ENCODE measurements around the gene NARS2.
"Not testable (repeated sequence)": the region's sequence is repeated elsewhere in the genome, so short reads cannot be mapped to it uniquely, and the experiment has no call there.

The NARS2 gene

DNA sequence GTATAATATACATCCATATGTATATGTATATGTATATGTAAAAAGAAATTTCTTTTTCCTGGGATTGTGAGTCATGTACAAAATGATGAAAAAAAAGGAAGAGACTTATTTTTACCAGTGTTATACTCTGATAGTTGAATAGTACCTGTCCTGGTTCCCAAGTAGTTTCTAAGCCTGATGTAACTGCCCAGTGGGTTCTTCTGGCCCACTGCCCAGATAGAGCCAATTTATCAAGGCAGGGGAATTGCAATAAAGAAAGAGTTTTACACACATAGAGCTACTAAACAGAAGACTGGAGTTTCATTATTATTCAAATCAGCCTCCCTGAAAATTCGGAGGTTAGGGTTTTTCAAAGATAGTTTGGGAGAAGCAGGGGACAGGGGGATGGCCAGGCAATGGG lies 29.1 kb upstream of the NARS2 start:
- Histone ChIP-seq H2AFZ (ENCODE audit: low read depth, low read length, severe bottlenecking) (no peak overlapping the region), H3K4me3 (ENCODE audit: insufficient read depth, low read length, poor library complexity, severe bottlenecking) (no peak overlapping the region), H3K4me2 (ENCODE audit: low read depth, low read length, poor library complexity, severe bottlenecking) (no peak overlapping the region), H3F3A (ENCODE audit: insufficient read depth) (no peaks in the 10 kb centered on the region), H3K79me2 (ENCODE audit: insufficient read depth, low read length) (no peaks in the 10 kb centered on the region), H3K27me3 (ENCODE audit: low read length) (no peaks in the 10 kb centered on the region), H4K20me1 (ENCODE audit: low read depth, low read length) (no peaks in the 10 kb centered on the region), H3K36me3 (ENCODE audit: low read length) (no peaks in the 10 kb centered on the region), H3K27ac (ENCODE audit: low read depth, low read length) (no peak overlapping the region), H3K9ac (ENCODE audit: low read length) (no peak overlapping the region), H3K9me2 (replicated peaks; ENCODE audit: insufficient read depth, low read length) (no peaks in the 10 kb centered on the region), H3K9me3 (ENCODE audit: insufficient read depth, low read length) (no peaks in the 10 kb centered on the region)
- no peak for TF ChIP-seq EZH2phosphoT487 (conservative IDR thresholded peaks at IDR 0.05; ENCODE audit: low read length)
- TF ChIP-seq, protein P1, sequence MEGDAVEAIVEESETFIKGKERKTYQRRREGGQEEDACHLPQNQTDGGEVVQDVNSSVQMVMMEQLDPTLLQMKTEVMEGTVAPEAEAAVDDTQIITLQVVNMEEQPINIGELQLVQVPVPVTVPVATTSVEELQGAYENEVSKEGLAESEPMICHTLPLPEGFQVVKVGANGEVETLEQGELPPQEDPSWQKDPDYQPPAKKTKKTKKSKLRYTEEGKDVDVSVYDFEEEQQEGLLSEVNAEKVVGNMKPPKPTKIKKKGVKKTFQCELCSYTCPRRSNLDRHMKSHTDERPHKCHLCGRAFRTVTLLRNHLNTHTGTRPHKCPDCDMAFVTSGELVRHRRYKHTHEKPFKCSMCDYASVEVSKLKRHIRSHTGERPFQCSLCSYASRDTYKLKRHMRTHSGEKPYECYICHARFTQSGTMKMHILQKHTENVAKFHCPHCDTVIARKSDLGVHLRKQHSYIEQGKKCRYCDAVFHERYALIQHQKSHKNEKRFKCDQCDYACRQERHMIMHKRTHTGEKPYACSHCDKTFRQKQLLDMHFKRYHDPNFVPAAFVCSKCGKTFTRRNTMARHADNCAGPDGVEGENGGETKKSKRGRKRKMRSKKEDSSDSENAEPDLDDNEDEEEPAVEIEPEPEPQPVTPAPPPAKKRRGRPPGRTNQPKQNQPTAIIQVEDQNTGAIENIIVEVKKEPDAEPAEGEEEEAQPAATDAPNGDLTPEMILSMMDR (IDR thresholded peaks at IDR 0.05; ENCODE audit: insufficient read depth, low read length, poor library complexity, severe bottlenecking): no peak

DNA sequence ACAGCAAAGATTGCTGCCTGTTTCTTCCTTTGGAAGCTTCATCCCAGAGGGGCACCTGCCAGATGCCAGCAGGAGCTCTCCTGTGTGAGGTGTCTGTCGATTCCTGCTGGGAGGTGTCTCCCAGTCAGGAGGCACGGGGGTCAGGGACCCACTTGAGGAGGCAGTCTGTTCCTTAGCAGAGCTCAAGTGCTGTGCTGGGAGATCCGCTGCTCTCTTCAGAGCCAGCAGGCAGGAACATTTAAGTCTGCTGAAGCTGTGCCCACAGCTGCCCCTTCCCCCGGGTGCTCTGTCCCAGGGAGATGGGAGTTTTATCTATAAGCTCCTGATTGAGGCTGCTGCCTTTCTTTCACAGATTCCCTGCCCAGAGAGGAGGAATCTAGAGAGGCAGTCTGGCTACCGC lies 28.1 kb upstream of the NARS2 start:
- not testable (repeated sequence) for H3K4me2 ChIP-seq (ENCODE audit: low read depth, low read length, poor library complexity, severe bottlenecking); H3K9me2 ChIP-seq (replicated peaks; ENCODE audit: insufficient read depth, low read length); H3K9ac ChIP-seq (ENCODE audit: low read length); H3K36me3 ChIP-seq (ENCODE audit: low read length); H2AFZ ChIP-seq (ENCODE audit: low read depth, low read length, severe bottlenecking); H3F3A ChIP-seq (ENCODE audit: insufficient read depth); H3K27ac ChIP-seq (ENCODE audit: low read depth, low read length); H3K27me3 ChIP-seq (ENCODE audit: low read length); H3K4me3 ChIP-seq (ENCODE audit: insufficient read depth, low read length, poor library complexity, severe bottlenecking); H3K9me3 ChIP-seq (ENCODE audit: insufficient read depth, low read length); H3K79me2 ChIP-seq (ENCODE audit: insufficient read depth, low read length); H4K20me1 ChIP-seq (ENCODE audit: low read depth, low read length)

DNA sequence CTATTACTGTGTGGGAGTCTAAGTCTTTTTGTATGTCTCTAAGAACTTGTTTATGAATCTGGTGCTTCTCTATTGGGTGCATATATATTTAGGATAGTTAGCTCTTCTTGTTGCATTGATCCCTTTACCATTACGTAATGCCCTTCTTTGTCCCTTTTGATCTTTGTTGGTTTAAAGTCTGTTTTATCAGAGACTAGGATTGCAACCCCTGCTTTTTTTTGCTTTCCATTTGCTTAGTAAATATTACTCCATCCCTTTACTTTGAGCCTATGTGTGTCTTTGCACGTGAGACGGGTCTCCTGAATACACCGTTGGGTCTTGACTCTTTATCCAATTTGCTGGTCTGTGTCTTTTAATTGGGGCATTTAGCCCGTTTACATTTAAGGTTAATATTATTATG lies 26.4 kb upstream of the NARS2 start:
- H3K9me3 ChIP-seq (ENCODE audit: insufficient read depth, low read length); H3K27ac ChIP-seq (ENCODE audit: low read depth, low read length); H3K9ac ChIP-seq (ENCODE audit: low read length); H3K9me2 ChIP-seq (replicated peaks; ENCODE audit: insufficient read depth, low read length); H3K4me3 ChIP-seq (ENCODE audit: insufficient read depth, low read length, poor library complexity, severe bottlenecking); H2AFZ ChIP-seq (ENCODE audit: low read depth, low read length, severe bottlenecking); H4K20me1 ChIP-seq (ENCODE audit: low read depth, low read length); H3K4me2 ChIP-seq (ENCODE audit: low read depth, low read length, poor library complexity, severe bottlenecking); H3K36me3 ChIP-seq (ENCODE audit: low read length); H3K27me3 ChIP-seq (ENCODE audit: low read length); H3F3A ChIP-seq (ENCODE audit: insufficient read depth); H3K79me2 ChIP-seq (ENCODE audit: insufficient read depth, low read length): not testable (repeated sequence)

DNA sequence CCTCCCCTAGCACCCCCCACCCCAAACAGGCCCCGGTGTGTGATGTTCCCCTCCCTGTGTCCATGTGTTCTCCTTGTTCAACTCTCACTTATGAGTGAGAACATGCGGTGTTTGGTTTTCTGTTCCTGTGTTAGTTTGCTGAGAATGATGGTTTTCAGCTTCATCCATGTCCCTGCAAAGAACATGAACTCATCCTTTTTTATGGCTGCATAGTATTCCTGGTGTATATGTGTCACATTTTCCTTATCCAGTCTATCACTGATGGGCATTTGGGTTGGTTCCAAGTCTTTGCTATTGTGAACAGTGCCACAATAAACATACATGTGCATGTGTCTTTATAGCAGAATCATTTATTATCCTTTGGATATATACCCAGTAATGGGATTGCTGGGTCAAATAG lies 22.9 kb upstream of the NARS2 start:
- H4K20me1 ChIP-seq (ENCODE audit: low read depth, low read length); H3F3A ChIP-seq (ENCODE audit: insufficient read depth); H2AFZ ChIP-seq (ENCODE audit: low read depth, low read length, severe bottlenecking); H3K27me3 ChIP-seq (ENCODE audit: low read length); H3K4me3 ChIP-seq (ENCODE audit: insufficient read depth, low read length, poor library complexity, severe bottlenecking); H3K4me2 ChIP-seq (ENCODE audit: low read depth, low read length, poor library complexity, severe bottlenecking); H3K27ac ChIP-seq (ENCODE audit: low read depth, low read length); H3K9me3 ChIP-seq (ENCODE audit: insufficient read depth, low read length); H3K36me3 ChIP-seq (ENCODE audit: low read length); H3K9ac ChIP-seq (ENCODE audit: low read length); H3K9me2 ChIP-seq (replicated peaks; ENCODE audit: insufficient read depth, low read length); H3K79me2 ChIP-seq (ENCODE audit: insufficient read depth, low read length): not testable (repeated sequence)

DNA sequence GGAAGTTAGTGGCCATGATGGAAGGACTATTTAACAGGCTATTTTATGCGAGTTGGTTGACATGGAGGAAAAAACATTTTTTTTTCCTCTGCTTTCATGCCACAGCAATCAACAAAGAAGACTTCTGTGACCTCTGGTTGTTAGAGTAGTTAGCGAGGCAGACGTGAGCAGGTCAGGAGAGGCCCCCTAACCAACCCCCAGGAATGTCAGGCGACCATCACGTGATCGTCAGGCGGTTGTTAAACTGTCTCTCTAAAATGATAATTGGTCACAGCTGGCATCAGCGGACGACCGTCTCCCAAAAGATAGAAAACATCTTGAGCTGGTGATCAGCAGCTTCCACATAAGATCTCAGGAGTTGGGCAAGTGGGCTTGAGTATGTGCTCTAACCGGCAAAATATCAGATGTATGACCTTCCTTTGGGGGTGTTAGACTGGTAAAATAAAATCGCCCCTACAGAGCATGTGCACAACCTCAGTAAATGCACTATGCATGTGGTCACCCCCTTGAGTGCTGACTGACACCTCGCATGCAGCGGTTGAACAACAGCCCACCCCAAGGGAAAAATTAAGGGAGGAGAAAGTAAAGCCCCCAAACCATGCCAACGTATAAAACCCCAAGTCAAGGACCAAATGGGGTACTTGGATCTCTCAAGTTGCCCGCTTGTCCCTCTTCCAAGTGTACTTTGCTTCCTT lies 20.9 kb upstream of the NARS2 start:
- Histone ChIP-seq H3K9me2 (replicated peaks; ENCODE audit: insufficient read depth, low read length) (no peaks in the 10 kb centered on the region), H3F3A (ENCODE audit: insufficient read depth) (no peaks in the 10 kb centered on the region), H3K79me2 (ENCODE audit: insufficient read depth, low read length) (no peaks in the 10 kb centered on the region), H2AFZ (ENCODE audit: low read depth, low read length, severe bottlenecking) (no peak overlapping the region), H3K36me3 (ENCODE audit: low read length) (no peaks in the 10 kb centered on the region), H3K27me3 (ENCODE audit: low read length) (no peaks in the 10 kb centered on the region), H3K9ac (ENCODE audit: low read length) (no peak overlapping the region), H4K20me1 (ENCODE audit: low read depth, low read length) (no peaks in the 10 kb centered on the region), H3K27ac (ENCODE audit: low read depth, low read length) (no peak overlapping the region), H3K4me3 (ENCODE audit: insufficient read depth, low read length, poor library complexity, severe bottlenecking) (no peak overlapping the region), H3K4me2 (ENCODE audit: low read depth, low read length, poor library complexity, severe bottlenecking) (no peak overlapping the region), H3K9me3 (ENCODE audit: insufficient read depth, low read length) (no peaks in the 10 kb centered on the region)
- TF ChIP-seq, protein P1 (IDR thresholded peaks at IDR 0.05; ENCODE audit: insufficient read depth, low read length, poor library complexity, severe bottlenecking): no peak
- TF ChIP-seq EZH2phosphoT487 (conservative IDR thresholded peaks at IDR 0.05; ENCODE audit: low read length): no peak

All from SU-DHL-6 (cell line).